Natural killer cell (primary cell): ENCODE results near the gene NGLY1. TPM values are rescaled to one million over a fixed set of nuclear protein-coding genes. Genes with fewer than 3 reads are reported as not detected.

Experiments used
- ATAC-seq, 3 donors: fragments of 150-1000 bp in 2 of 3; fragments of 200-7000 bp in 1 of 3; cut with Tn5 transposase; 1 replicate in 1 of 3; 2 replicates in 2 of 3; pipeline ENCODE4 v1.10.0; 2021; ENCODE audit warnings: mild to moderate bottlenecking in 2 of 3, moderate library complexity in 2 of 3
- DNase-seq, 2 donors: peaks; one replicate each; pipeline versions ENCODE4 v3.0.0 to v3.0.0-alpha.2; 2013 to 2021; ENCODE audit warnings: mixed read lengths in 1 of 2
- H3K27ac ChIP-seq: one replicate; pipeline ENCODE4 v1.5.1; 2013; ENCODE audit warnings: mild to moderate bottlenecking, low read length
- H3K27me3 ChIP-seq: one replicate; pipeline ENCODE4 v1.6.1; 2013; ENCODE audit warnings: low read length; ENCODE audit not compliant: control insufficient read depth, insufficient read depth
- H3K36me3 ChIP-seq: one replicate; pipeline ENCODE4 v1.6.1; 2013; ENCODE audit warnings: low read length; ENCODE audit not compliant: control insufficient read depth, insufficient read depth
- H3K4me1 ChIP-seq: one replicate; pipeline ENCODE4 v1.6.1; 2013; ENCODE audit warnings: low read length; ENCODE audit not compliant: control insufficient read depth, insufficient read depth
- H3K4me3 ChIP-seq: one replicate; pipeline ENCODE4 v1.5.1; 2013; ENCODE audit warnings: low read length
- H3K9me3 ChIP-seq: one replicate; pipeline ENCODE4 v1.6.1; 2013; ENCODE audit warnings: low read length; ENCODE audit not compliant: control insufficient read depth, insufficient read depth
- H3K27ac Mint-ChIP-seq, 2 donors: one replicate each; pipeline ENCODE4 v1.8.0; 2022; ENCODE audit warnings: mild to moderate bottlenecking in 2 of 2, mixed read lengths in 2 of 2, moderate library complexity in 1 of 2
- H3K27me3 Mint-ChIP-seq, 2 donors: one replicate each; pipeline ENCODE4 v1.8.0; 2022; ENCODE audit warnings: low read depth in 2 of 2, mixed read lengths in 2 of 2
- H3K36me3 Mint-ChIP-seq: one replicate; pipeline ENCODE4 v1.8.0; 2022; ENCODE audit warnings: mixed read lengths
- H3K4me1 Mint-ChIP-seq, 2 donors: one replicate each; pipeline ENCODE4 v1.8.0; 2022; ENCODE audit warnings: mixed read lengths in 2 of 2
- H3K4me3 Mint-ChIP-seq: one replicate; pipeline ENCODE4 v1.8.0; 2022; ENCODE audit warnings: mild to moderate bottlenecking, moderate library complexity, mixed read lengths
- H3K9me3 Mint-ChIP-seq, 2 donors: one replicate each; pipeline ENCODE4 v1.8.0; 2022; ENCODE audit warnings: mixed read lengths in 2 of 2
- CTCF ChIP-seq: fragments of 200-600 bp; IDR thresholded peaks from one replicate; pipeline ENCODE4 v1.8.0; 2022; ENCODE audit warnings: antibody characterized with exemption
- WGBS: methylation state at CpG from one replicate; pipeline ENCODE4 v1.1.7; 2013; ENCODE audit warnings: missing lambda C conversion rate; ENCODE audit not compliant: insufficient coverage; 5-methylcytosine and 5-hydroxymethylcytosine counted together
- intact Hi-C: fragments of 100-400 bp; cut with micrococcal nuclease; formaldehyde crosslinking; loops from one replicate; pipeline ENCODE4 v1.14.2; 2022
- total RNA-seq, 4 donors: library from RNA; stranded (reverse); fragments of 120-200 nt in 1 of 4; gene quantifications; one replicate each; pipeline versions ENCODE4 v1.2.3 to v1.2.4, GENCODE V29; 2013 to 2022

The NGLY1 gene
- total RNA-seq, 3 donors from 2014 or later (not counting 1 experiment from before 2014, with no cell fraction given): 63.0 to 93.5 (median 88.6) TPM

GRCh38 chr3:25820816-25821486 lies 37.7 kb upstream of the NGLY1 start:
- H3K4me3 Mint-ChIP-seq: no peak overlapping the region
- H3K27ac Mint-ChIP-seq: no peak overlapping the region
- 100% methylated on average over 3 of the region's 4 CpGs for WGBS
- Histone ChIP-seq H3K4me3 (no peak overlapping the region), H3K36me3 (no peaks in the 10 kb centered on the region), H3K9me3 (no peaks in the 10 kb centered on the region), H3K4me1 (no peaks in the 10 kb centered on the region), H3K27me3 (no peaks in the 10 kb centered on the region), H3K27ac (no peak overlapping the region)
- TF ChIP-seq CTCF: no peak
- H3K9me3 Mint-ChIP-seq: no peaks in the 10 kb centered on the region
- ATAC-seq (no peak), DNase-seq (no peak)
- H3K36me3 Mint-ChIP-seq: no peaks in the 10 kb centered on the region
- peaks cover 0 to 3% of the 10 kb centered on the region in 2 donors for H3K4me1 Mint-ChIP-seq
- intact Hi-C loops: no loop called here
- peaks cover 4 to 7% of the 10 kb centered on the region in 2 donors for H3K27me3 Mint-ChIP-seq

GRCh38 chr3:25820366-25820765 lies 37.1 kb upstream of the NGLY1 start:
- no peaks in the 10 kb centered on the region for H3K36me3 ChIP-seq
- no peak overlapping the region for H3K4me3 Mint-ChIP-seq
- intact Hi-C loops: no loop called here
- H3K4me3 ChIP-seq: no peak overlapping the region
- no peaks in the 10 kb centered on the region for H3K36me3 Mint-ChIP-seq
- H3K27ac ChIP-seq: no peak overlapping the region
- H3K9me3 ChIP-seq: no peaks in the 10 kb centered on the region
- no peaks in the 10 kb centered on the region for H3K9me3 Mint-ChIP-seq
- H3K27ac Mint-ChIP-seq: no peak overlapping the region
- peaks cover 4 to 7% of the 10 kb centered on the region in 2 donors for H3K27me3 Mint-ChIP-seq
- no peak for TF ChIP-seq CTCF
- no peaks in the 10 kb centered on the region for H3K4me1 ChIP-seq
- DNase-seq: no peak
- no peaks in the 10 kb centered on the region for H3K4me1 Mint-ChIP-seq
- no peak for ATAC-seq
- no peaks in the 10 kb centered on the region for H3K27me3 ChIP-seq

GRCh38 chr3:25818335-25818734 lies 35.1 kb upstream of the NGLY1 start:
- Mint-ChIP-seq H3K27me3 (peaks cover 4 to 7% of the 10 kb centered on the region in 2 donors), H3K36me3 (no peaks in the 10 kb centered on the region), H3K27ac (no peak overlapping the region), H3K9me3 (no peaks in the 10 kb centered on the region), H3K4me3 (no peak overlapping the region), H3K4me1 (no peaks in the 10 kb centered on the region)
- Histone ChIP-seq H3K4me1 (no peaks in the 10 kb centered on the region), H3K4me3 (no peak overlapping the region), H3K27ac (no peak overlapping the region), H3K27me3 (no peaks in the 10 kb centered on the region), H3K9me3 (no peaks in the 10 kb centered on the region), H3K36me3 (no peaks in the 10 kb centered on the region)
- DNase-seq (no peak), ATAC-seq (no peak)
- no peak for TF ChIP-seq CTCF
- WGBS: 76% methylated on average over 4 of the region's 4 CpGs
- intact Hi-C loops: no loop called here

GRCh38 chr3:25817638-25818037 lies 34.4 kb upstream of the NGLY1 start:
- no peak overlapping the region for H3K27ac ChIP-seq
- no peaks in the 10 kb centered on the region for H3K27me3 ChIP-seq
- H3K36me3 ChIP-seq: no peaks in the 10 kb centered on the region
- Mint-ChIP-seq H3K27ac (no peak overlapping the region), H3K4me3 (no peak overlapping the region), H3K36me3 (no peaks in the 10 kb centered on the region), H3K4me1 (no peaks in the 10 kb centered on the region), H3K27me3 (peaks cover 3 to 7% of the 10 kb centered on the region in 2 donors), H3K9me3 (no peaks in the 10 kb centered on the region)
- intact Hi-C loops: no loop called here
- H3K4me3 ChIP-seq: no peak overlapping the region
- H3K4me1 ChIP-seq: no peaks in the 10 kb centered on the region
- 88% methylated on average over 1 of the region's 1 CpG for WGBS
- no peak for ATAC-seq
- no peaks in the 10 kb centered on the region for H3K9me3 ChIP-seq
- no peak for DNase-seq
- TF ChIP-seq CTCF: no peak
